ENCODE results near the gene COX8C.
"Not testable (repeated sequence)": the region's sequence is repeated elsewhere in the genome, so short reads cannot be mapped to it uniquely, and the experiment has no call there.

COX8C gene

DNA sequence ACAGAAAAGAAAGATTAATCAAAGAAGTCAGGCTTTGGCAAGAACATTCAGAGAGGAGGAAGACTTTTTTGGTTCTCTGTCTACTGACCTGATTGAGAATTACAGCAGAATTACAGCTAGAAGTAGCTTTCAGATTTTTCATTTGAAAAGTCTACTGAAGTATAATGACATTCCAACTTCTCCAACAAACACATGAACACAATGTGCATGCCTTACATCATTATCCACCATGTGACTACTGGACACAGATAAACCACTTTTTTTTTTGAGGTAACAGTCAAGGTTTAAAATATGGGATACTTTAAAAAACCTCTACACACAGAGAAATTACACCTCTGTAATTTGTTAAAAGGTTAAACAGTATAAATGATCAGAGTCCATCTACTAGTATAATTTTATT lies 26.5 kb upstream of the COX8C start:
- DNase-seq (ENCODE audit: low spot score) = no peak

DNA sequence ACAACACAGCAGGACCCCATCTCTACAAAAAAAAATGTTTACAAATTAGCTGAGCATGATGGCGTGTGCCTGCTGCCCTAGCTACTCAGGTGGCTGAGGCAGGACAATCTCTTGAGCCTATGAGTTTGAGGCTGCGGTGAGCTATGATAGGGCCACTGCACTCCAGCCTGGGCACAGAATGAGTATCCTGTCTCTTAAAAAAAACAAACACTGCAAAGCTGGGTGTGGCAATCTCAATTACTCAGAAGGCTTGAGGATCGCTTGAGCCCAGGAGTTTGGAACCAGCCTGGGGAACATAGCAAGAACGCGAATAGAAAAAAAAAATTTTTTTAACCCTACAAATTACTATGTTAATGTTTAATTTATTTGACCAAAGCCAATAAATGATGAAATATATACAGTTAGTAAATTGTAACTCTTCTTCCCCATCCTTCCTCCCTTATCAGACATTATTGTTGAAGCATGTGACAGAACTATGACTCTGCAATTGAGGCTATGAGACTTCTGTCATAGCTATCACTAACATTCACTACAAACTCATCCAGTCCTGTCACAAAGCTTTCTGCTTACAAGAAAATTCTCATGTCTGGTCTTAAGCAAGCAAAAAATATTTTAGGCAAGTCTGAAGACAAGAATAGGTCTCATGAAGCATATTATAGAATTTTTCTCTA lies 23.9 kb upstream of the COX8C start:
- no peak for DNase-seq (ENCODE audit: low spot score)

DNA sequence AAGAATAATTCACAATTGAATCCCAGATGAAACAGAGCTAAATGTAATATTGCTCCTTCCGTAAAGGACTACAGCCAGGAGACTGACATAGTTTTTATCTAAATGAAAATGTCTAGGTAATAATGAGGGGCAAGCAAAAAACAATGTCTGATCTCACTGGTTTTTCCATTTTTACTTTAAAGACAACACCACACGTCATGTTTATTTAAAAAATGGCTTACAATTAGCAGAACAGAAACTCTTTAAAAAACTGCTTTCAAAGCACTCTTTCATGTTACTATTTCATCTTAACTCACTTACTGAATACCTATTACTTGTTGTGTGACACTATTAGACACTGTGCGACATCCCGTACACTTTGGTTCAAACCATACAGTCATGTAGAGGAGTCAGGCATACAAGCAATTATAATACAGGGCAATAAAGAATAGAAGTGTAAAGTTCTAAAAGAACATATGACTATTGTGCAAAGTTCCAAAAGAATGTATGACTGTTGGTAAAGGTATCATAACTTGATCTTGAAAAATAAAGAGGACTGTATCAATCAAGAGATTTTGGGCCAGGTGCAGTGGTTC lies 23.3 kb upstream of the COX8C start:
- DNase-seq (ENCODE audit: low spot score) = no peak

DNA sequence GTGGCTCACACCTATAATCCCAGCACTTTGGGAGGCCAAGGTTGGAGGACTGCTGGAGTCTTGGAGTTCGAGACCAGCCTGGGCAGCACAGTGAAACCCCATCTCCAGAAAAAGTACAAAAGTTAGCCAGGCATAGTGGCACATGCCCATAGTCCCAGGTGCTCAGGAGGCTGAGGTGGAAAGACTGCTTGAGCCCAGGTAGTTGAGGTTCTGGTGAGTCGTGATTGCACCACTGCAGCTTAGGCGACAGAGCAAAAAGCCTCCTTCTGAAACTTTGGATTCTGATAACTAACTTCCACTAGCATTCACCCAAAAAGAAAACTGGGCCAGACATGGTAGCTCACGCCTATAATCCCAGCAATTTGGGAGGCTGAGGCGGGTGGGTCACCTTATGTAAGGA lies 20.8 kb upstream of the COX8C start:
- no peak for DNase-seq (ENCODE audit: low spot score)

DNA sequence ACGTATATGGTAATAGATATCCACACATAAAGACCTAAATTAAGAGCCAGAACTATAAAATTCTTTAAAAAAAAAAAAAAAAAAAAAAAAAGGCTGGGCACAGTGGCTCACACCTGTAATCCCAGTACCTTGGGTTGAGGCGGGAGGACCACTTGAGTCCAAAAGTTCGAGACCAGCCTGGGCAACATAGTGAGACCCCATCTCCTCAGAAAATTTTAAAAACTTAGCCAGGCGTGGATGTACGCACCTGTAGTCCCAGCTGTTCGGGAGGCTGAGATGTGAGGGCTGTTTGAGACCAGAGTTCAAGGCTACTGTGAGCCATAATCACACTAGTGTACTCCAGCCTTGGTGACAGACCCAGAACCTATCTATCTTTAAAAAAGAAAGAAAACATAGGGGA lies 18.4 kb upstream of the COX8C start:
- no peak for DNase-seq (ENCODE audit: low spot score)

DNA sequence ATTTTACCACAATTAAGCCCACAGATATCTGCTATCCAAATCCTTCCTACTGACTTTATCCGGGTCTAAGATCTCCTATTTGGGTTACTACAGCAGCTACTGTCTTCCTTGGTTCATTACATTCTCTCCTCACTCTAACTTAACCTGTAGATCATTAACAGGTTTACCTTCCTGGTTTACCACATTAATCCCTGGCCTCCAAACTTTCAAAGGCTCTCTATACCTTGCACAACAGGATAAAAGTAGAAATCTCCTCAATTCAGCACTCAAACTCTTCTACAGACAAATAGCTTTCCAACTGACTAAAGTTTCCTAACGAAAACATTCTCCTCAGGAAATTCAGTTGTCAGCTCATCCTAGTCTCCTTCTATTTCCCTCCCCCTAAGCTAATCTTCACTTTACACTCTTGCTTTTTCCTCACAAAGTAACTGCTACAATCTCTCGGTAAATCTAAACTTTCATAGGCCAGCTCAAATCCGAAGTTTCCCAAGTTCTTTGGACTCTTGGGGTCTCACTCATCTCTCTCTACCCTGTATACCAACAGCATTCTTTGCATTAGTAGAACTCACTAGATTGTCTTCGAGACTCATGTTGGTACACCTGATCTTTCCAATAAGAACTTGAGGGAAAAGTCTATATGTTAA lies 16.9 kb upstream of the COX8C start:
- no peak for DNase-seq (ENCODE audit: low spot score)

DNA sequence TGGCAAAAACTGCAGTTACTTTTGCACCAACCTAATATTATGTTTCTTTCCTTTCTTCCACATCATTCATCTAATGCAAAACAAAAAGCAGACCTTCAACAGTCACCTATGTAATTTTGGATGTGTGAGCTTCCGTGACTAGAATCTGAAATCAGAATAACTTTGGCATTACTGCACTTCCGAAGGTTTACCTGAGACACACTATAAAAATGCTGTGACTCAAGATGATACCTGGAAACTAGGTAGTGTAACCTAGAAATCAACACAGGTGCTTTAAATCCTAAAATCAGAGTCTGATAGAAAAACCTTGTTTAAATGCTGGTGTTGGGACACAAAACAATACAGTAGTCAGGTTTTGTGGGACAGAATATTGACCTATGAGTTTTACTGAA lies 16.4 kb upstream of the COX8C start:
- no peak for DNase-seq (ENCODE audit: low spot score)

DNA sequence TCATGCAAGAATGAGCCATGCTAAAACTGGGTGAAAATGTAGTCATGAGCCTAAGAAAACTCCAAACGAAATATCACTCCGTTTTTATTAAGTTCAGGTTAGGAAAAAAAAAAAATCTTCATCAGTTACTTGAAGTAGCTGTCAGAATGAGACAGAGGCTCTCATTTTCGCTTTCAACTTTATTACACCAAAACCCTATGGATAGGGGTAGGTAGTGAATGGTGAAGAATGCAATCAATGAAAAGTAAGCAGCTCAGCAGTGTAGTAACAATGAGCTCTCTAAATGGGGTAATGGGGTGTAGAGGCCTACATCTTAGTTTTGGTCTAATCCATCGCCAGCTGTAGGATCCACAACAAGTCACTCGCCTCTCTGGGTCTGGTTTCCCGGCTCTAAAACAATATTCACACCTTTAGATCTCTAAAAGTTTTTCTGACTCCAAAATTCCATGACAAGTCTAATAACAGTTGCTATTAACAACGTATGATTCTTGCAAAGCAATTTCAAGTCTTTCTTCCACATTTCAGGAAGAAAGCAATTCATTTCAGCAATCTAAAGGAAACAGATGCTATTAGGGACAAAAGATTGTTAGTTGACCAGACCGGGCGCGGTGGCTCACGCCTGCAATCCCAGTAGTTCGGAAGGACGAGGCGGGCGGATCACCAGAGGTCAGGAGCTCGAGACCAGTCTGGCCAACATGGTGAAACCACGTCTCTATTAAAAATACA lies 15.8 kb upstream of the COX8C start:
- no peak for DNase-seq (ENCODE audit: low spot score)

DNA sequence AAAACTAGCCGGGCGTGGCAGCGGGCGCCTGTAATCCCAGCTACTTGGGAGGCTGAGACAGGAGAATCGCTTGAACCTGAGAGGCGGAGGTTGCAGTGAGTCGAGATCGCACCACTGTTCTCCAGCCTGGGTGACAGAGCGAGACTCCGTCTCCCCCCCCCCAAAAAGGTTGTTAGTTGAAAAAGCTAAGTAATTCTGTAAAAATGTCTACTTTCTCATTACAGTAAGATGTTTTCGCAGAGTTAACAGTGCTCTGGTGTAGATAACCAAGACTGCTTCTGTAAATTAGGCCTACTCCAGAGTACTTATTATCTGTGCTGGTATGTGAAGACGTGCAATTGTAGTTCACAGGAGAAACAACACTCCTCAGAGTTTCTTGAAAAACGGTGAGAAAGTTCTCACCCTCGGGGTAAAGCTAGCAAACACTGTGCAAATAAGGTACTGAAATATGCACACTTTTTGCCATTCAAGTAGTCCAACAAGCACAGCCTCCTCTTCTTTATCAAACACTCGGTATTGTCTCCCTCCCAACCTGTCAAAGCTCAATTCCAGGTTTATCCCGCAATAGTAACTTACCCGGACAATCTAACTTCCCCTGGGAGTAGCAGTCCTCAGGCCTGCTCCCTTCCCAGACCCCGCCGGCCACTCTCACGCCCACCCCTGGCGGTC lies 15.1 kb upstream of the COX8C start:
- DNase-seq (ENCODE audit: low spot score) = no peak

DNA sequence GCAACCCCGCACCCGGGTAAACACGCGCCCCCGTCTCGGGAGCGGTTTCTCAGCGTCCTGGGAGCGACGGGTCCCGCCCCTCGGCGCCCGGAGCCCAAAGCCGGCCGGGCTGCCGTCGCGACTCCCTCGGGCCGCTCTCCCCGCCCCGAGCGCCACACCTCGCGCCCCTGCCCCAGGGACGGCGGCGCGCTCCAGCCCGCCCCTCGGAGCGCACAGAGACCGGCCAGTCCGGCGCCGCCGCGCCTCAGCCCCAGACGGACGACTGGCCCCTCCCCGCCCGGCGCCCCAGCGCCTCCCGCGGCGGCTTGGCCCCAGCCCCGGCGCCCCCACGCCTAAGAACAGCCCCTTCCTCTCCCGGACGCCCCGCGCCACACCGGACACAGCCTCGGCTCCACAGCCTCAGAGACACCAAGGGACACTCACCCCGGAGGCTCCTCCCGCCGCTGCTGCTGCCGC lies 14.6 kb upstream of the COX8C start:
- DNase-seq (ENCODE audit: low spot score) = peak; percentile 86

DNA sequence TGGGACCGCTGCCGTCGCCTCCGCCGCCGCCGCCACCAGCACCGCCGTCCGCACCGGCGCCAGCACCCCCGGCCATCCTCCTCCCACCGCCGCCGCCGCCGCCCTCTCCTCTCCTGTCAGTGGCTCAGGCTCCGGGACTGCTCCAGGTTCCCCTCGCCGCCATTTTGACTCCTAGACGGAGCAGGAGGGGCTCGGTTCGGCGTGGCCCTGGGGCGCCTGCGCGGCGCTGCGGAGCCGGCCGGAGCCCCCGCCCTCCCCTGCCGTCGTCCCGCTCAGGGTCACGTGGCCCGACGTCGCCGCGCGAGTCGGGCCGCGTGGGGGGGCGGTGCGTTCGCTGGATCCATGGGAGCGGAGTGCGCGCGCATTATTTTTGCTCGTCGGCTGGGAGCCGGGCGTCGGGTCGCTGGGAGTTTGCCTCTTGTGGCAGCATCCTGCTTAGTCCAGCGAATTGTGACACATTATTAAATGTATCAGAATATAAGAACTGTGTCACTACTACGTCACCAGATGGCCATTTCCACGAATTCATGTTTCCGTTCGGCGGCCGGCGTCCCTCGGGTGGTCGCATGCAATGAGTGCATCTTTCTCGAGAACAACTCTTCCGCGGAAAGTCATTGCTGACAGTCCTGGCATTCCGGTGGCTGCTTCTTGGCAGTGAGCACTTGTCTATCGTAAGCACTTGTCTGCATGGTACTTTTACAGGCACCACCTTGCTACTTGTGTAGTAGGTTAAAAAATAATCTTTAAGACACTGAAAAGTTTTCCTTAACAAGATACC lies 13.9 kb upstream of the COX8C start, which contains the start of gene BTBD7:
BTBD7 (minus strand) TSS at position 184 of the 778 bp plus-strand sequence. CDS start 36,985 bp downstream, outside the sequence.
- peak; percentile 99 for DNase-seq (ENCODE audit: low spot score)

DNA sequence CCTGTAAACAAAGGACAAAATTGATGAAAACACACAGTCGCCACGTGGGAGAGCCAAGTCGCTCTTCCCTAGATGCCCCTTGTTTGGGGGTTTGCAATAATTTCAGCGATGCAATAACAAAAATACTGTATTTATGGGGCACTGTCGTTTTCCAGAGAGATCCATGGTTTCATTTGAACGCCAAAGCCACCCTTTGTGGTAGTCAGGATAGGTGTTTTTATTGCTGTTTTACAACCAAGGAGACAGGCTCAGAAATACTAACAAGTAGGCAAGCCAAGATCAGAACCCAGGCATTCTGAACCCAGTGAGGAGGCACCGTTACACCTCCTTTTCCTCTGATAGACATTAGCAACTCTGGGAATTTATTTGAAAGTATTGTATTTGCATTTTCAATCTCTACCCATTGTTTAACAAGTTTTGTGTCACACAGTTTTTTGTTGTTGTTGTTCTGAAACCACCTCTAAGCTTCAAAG lies 13.3 kb upstream of the COX8C start:
- DNase-seq (ENCODE audit: low spot score) = peak; percentile 27

DNA sequence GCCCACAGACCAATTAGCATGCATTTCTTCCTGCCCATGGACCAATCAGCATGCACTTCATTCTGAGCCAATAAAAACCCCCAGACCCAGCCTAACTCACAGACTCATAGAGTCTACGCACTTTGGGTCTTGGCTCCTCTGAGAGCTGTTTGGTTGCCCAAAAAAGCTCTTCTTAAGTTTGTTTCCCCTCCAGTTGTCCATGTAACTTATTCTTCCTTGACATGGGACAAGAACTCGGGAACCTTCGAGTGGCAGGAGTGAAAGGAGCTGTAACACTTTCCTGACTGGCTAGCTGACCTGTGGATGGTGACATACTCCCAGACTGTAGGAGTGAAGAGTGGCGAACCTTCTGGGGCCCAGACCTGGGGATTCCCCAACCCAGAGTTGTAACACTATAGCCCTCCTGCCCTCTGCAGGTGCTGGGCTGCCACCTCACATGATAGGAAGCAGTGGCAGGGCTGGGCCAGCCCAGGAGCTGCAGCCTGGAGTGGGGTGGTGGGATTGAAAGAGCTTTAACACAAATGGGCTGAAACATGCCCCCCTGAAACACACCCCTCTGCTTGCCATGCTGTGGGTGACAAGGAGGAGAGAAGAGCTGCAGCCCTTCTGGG lies 9.7 kb upstream of the COX8C start:
- no peak for DNase-seq (ENCODE audit: low spot score)

DNA sequence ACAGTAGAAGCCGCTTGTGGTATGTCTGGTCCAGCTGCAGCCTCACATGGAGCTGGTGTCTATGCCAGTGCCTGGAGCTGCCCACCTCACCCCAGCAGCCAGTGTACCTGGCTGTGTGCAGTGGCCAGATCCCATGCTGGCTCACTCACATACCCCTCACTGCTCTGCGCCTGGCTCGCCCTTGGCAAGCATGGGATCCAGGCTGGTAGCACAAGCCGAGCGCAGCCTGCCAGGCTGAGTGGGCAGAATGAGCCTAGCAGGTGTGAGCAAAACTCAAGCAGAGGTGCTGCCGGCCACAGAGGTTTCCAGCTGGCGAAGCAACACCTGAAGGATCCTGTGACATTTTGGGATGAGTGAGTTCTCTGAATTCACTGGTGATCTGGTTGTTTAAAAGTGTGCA lies 9.1 kb upstream of the COX8C start:
- no peak for DNase-seq (ENCODE audit: low spot score)

DNA sequence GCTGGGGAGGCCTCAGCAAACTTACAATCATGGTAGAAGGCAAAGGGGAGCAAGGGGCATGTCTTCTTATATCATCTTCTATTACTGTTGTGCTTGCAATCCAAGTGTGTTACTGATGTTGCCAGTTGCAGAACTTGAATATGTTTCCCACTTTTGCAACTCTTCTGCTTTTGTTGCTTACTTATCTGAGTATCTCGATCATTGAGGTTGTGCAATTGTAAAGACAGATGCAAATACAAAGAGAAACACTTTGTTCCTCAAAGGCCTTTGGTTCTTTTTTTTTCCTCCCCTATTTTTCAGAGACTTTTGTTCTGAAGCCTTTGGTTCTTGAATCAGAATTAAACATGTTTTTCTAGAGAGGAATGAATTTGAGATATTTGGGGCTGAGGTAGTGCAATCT lies 3.7 kb upstream of the COX8C start:
- DNase-seq (ENCODE audit: low spot score) = no peak

DNA sequence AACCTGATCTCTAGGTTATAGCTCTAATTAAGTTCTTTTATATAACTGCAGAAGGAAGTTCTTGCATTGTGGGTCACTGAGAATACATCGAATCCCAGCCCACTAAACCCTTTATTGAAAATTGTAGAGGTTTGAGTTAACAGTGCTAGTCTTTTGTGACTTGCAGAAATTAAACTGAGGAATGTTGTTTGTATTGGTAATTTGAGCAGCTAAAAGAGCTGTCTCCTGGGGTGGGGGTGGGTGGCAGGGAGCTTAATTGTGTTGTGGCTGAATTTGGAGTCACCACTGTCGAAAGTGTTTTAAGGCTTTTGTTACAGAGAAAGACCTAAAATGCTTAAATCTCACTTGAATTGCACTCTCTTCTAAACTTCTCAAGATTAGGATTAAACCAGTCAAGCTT lies 3.2 kb upstream of the COX8C start:
- no peak for DNase-seq (ENCODE audit: low spot score)

DNA sequence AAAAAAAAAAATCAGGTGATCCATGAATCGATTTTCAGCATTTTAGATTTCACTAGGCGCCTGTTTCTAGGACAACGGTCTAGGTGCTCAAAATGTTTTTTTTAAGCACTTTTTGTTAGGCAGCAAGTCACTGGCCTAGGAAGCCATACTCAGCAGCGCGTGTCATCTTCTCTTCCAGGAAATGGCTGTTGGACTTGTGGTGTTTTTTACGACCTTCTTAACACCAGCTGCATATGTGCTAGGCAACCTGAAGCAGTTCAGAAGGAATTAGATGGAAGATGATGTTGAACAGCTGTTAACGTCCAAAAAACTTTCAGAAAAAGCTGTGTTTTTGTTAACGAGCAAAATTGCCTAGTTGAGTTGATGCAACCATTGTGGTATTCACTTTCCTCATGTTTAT lies 868 bp downstream of the COX8C start:
- DNase-seq (ENCODE audit: low spot score) = no peak

DNA sequence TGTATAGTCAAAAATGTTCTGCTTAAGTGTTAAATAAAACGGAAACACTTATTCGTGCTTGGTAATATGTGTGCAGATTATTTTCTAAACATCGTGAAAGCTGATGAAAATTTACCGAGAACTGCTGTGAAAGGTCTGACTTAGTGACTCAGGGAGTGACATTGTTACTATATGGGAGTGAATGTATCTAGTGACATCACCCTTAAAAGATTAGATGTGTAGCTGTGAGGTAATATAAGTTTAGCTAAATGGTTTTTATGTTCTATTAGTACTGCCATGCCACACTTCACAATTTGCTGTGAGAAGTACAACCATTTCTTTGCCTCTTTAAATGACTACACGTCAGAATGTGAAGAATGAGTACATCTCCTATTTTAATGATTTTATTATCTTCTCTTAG lies 1.3 kb downstream of the COX8C start:
- no peak for DNase-seq (ENCODE audit: low spot score)

DNA sequence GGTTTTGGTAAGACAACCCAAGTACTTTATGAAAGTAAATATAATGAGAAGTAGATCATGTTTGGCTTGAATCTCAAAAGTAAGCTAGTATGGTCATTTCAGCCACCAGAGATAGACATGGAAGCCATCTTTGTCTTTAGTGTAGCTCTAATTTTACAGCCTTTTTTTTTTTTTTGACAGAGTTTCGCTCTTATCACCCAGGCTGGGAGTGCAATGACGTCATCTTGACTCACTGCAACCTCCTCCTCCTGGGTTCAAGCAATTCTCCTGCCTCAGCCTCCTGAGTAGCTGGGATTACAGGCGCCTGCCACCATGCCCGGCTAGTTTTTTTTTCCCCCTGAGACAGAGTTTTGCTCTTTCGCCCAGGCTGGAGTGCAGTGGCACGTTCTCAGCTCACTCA lies 7.9 kb downstream of the COX8C start:
- DNase-seq (ENCODE audit: low spot score) = not testable (repeated sequence)

DNA sequence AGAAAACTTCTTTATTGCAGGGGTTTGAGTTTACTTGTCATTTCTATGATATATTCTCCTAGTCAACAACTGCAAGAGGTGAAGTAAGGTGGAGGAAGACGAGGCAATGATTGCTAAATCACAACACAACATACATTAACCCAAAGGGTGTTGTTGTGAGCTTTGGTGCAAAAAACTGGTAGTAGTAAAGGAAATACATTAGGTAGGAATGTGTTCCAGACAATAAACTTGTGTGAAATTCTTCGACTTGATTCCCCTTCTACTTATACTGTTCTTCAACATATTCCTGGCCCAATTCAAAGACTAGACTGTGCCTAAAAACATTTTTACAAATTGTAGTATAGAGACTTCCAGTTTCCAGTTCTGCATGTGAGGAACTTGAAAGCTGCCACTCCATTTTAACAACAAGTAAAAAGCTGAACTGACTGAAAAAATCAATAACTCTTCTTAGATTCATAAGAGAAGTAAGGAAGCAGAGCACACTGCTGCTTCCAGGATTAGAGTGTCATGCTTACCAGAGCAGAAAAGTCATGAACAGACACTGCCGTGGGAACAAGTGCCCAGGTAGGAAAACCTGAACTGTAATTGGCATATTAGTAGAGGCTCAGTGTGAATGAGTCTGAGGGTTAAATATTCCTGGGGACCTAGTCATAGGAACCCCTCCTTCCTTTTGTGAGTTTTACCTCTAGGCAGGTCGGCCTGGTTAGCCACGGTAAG lies 22.2 kb downstream of the COX8C start:
- DNase-seq (ENCODE audit: low spot score) = no peak

Data from D341Med (cell line).